CD4-positive, alpha-beta T cell treated with Interleukin-10 for 1 hour (primary cell): ENCODE data around the gene HLA-DOA.

ENCODE experiments used
- DNase-seq: peaks from one replicate; pipeline ENCODE4 v3.0.0-alpha.2; 2020

The HLA-DOA gene

GRCh38 chr6:32977272-32977952 is 32.0 kb downstream of the HLA-DOA start:
- DNase-seq: no peak

- no peak for DNase-seq
Measured at GRCh38 chr6:32976334-32977069, 32.9 kb downstream of the HLA-DOA start.

- no peak for DNase-seq
Measured at GRCh38 chr6:32975886-32976285, 33.5 kb downstream of the HLA-DOA start.

GRCh38 chr6:32974541-32975308 is 34.7 kb downstream of the HLA-DOA start:
- DNase-seq: peak; percentile 29

GRCh38 chr6:32974016-32974333 is 35.4 kb downstream of the HLA-DOA start:
- peak; percentile 67 for DNase-seq

GRCh38 chr6:32973144-32974015 is 36.0 kb downstream of the HLA-DOA start:
- peak; percentile 79 for DNase-seq

GRCh38 chr6:32972353-32973143 is 36.8 kb downstream of the HLA-DOA start:
- peak; percentile 67 for DNase-seq

- peak; percentile 100 for DNase-seq
Measured at GRCh38 chr6:32971581-32972352, 37.6 kb downstream of the HLA-DOA start.

- no peak for DNase-seq
Measured at GRCh38 chr6:32971242-32971580, 38.2 kb downstream of the HLA-DOA start.

- peak; percentile 79 for DNase-seq
Measured at GRCh38 chr6:32970413-32971241, 38.8 kb downstream of the HLA-DOA start.

- DNase-seq: peak; percentile 71
Measured at GRCh38 chr6:32969685-32970412, 39.5 kb downstream of the HLA-DOA start.

GRCh38 chr6:32968867-32969684 is 40.3 kb downstream of the HLA-DOA start:
- DNase-seq: peak; percentile 62

- peak; percentile 98 for DNase-seq
Measured at GRCh38 chr6:32968093-32968866, 41.1 kb downstream of the HLA-DOA start, which contains the start of gene BRD2. TSS of gene BRD2 (plus strand) at chr6:32968594. CDS start at chr6:32972899, 4,305 bp downstream.

- DNase-seq: peak; percentile 63
Measured at GRCh38 chr6:32967151-32968091, 42.0 kb downstream of the HLA-DOA start.

GRCh38 chr6:32964776-32965175 is 44.6 kb downstream of the HLA-DOA start:
- no peak for DNase-seq

- DNase-seq: no peak
Measured at GRCh38 chr6:32963866-32964265, 45.5 kb downstream of the HLA-DOA start.
